ENCODE measurements around the gene PALLD.
"Not testable (repeated sequence)": the region's sequence is repeated elsewhere in the genome, so short reads cannot be mapped to it uniquely, and the experiment has no call there.

PALLD gene

GRCh38 chr4:168725930-168726329 is 229.1 kb downstream of the PALLD start:
- H3K4me3 ChIP-seq (ENCODE audit: low read depth, low read length) = no peak overlapping the region
- CTCF ChIA-PET = no interaction called here
- no peaks in the 10 kb centered on the region for H3K9me3 ChIP-seq (ENCODE audit: control insufficient read depth, insufficient read depth, low read depth, low read length)
- H3K27ac ChIP-seq (ENCODE audit: extremely low read depth, low read depth, low read length) = no peak overlapping the region
- POLR2A ChIA-PET = no interaction called here
- no peaks in the 10 kb centered on the region for H3K36me3 ChIP-seq (ENCODE audit: control insufficient read depth in 2 of 2, insufficient read depth in 1 of 2, low read length in 2 of 2)
- TF ChIP-seq ZNF645 (tag by site-specific recombination; IDR thresholded peaks at IDR 0.05) = no peak
- no peak for TF ChIP-seq ZNF510 (tag by site-specific recombination; IDR thresholded peaks at IDR 0.05; ENCODE audit: insufficient replicate concordance)
- no peak for TF ChIP-seq ZFP41 (tag by site-specific recombination; IDR thresholded peaks at IDR 0.05; ENCODE audit: borderline replicate concordance)
- TF ChIP-seq ZNF16 (tag by site-specific recombination; IDR thresholded peaks at IDR 0.05; ENCODE audit: low read depth) = no peak
- TF ChIP-seq GFI1B (tag by site-specific recombination; IDR thresholded peaks at IDR 0.05) = no peak
- TF ChIP-seq ZNF600 (tag by site-specific recombination; IDR thresholded peaks at IDR 0.05) = no peak
- TF ChIP-seq, protein P1, sequence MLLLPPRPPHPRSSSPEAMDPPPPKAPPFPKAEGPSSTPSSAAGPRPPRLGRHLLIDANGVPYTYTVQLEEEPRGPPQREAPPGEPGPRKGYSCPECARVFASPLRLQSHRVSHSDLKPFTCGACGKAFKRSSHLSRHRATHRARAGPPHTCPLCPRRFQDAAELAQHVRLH (tag by site-specific recombination; IDR thresholded peaks at IDR 0.05) = no peak
- TF ChIP-seq ZNF426 (tag by site-specific recombination; IDR thresholded peaks at IDR 0.05) = no peak
- TF ChIP-seq TRIM28 (IDR thresholded peaks at IDR 0.05; ENCODE audit: borderline replicate concordance, low read length) = no peak
- TF ChIP-seq, protein P2, sequence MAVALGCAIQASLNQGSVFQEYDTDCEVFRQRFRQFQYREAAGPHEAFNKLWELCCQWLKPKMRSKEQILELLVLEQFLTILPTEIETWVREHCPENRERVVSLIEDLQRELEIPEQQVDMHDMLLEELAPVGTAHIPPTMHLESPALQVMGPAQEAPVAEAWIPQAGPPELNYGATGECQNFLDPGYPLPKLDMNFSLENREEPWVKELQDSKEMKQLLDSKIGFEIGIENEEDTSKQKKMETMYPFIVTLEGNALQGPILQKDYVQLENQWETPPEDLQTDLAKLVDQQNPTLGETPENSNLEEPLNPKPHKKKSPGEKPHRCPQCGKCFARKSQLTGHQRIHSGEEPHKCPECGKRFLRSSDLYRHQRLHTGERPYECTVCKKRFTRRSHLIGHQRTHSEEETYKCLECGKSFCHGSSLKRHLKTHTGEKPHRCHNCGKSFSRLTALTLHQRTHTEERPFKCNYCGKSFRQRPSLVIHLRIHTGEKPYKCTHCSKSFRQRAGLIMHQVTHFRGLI (tag by site-specific recombination; IDR thresholded peaks at IDR 0.05) = no peak
- TF ChIP-seq, protein P3, sequence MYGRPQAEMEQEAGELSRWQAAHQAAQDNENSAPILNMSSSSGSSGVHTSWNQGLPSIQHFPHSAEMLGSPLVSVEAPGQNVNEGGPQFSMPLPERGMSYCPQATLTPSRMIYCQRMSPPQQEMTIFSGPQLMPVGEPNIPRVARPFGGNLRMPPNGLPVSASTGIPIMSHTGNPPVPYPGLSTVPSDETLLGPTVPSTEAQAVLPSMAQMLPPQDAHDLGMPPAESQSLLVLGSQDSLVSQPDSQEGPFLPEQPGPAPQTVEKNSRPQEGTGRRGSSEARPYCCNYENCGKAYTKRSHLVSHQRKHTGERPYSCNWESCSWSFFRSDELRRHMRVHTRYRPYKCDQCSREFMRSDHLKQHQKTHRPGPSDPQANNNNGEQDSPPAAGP (tag by site-specific recombination; IDR thresholded peaks at IDR 0.05) = no peak
- TF ChIP-seq ZNF174 (tag by site-specific recombination; IDR thresholded peaks at IDR 0.05) = no peak
- TF ChIP-seq ZBTB1 (tag by site-specific recombination; IDR thresholded peaks at IDR 0.05) = no peak
- no peak for TF ChIP-seq ZNF692 (tag by site-specific recombination; IDR thresholded peaks at IDR 0.05)
- TF ChIP-seq YY2 (tag by site-specific recombination; IDR thresholded peaks at IDR 0.05) = no peak
- no peaks in the 10 kb centered on the region for H3K4me1 ChIP-seq (ENCODE audit: control insufficient read depth, insufficient read depth, low read length)

GRCh38 chr4:168727181-168727580 is 230.3 kb downstream of the PALLD start:
- POLR2A ChIA-PET; H3K4me3 ChIP-seq (ENCODE audit: low read depth, low read length); H3K9me3 ChIP-seq (ENCODE audit: control insufficient read depth, insufficient read depth, low read depth, low read length); H3K27ac ChIP-seq (ENCODE audit: extremely low read depth, low read depth, low read length); H3K36me3 ChIP-seq (ENCODE audit: control insufficient read depth in 2 of 2, insufficient read depth in 1 of 2, low read length in 2 of 2); H3K4me1 ChIP-seq (ENCODE audit: control insufficient read depth, insufficient read depth, low read length): not testable (repeated sequence)
- CTCF ChIA-PET = interaction anchor here (0.7 kb wide), 1 partner anchor 48 kb away, joined by 3 read pairs; no protein-coding TSS in a partner anchor

GRCh38 chr4:168731006-168731636 is 234.3 kb downstream of the PALLD start:
- H3K27ac ChIP-seq (ENCODE audit: extremely low read depth, low read depth, low read length) = no peak overlapping the region
- TF ChIP-seq ZNF140 (tag by site-specific recombination; IDR thresholded peaks at IDR 0.05) (no peak), ZNF354C (tag by site-specific recombination; IDR thresholded peaks at IDR 0.05; ENCODE audit: borderline replicate concordance, low read depth) (no peak), ZNF777 (tag by site-specific recombination; IDR thresholded peaks at IDR 0.05; ENCODE audit: borderline replicate concordance) (no peak), ZBTB17 (tag by site-specific recombination; IDR thresholded peaks at IDR 0.05) (0 out of 2 replicates have a peak, but pooled peaks have one; percentile 43), KLF8 (tag by site-specific recombination; IDR thresholded peaks at IDR 0.05) (no peak), KLF10 (tag by site-specific recombination; IDR thresholded peaks at IDR 0.05) (no peak), HOXA7 (CRISPR knock-in tag; IDR thresholded peaks at IDR 0.05; ENCODE audit: borderline replicate concordance) (no peak)
- TF ChIP-seq, protein P2 (tag by site-specific recombination; IDR thresholded peaks at IDR 0.05) = no peak

More at GRCh38 chr4:168731006-168731636, 234.3 kb downstream of the PALLD start:
- CTCF ChIA-PET = interaction anchor here (0.6 kb wide), 2 partner anchors 28 to 573 kb away, joined by 3 to 4 read pairs; no protein-coding TSS in a partner anchor
- H3K9me3 ChIP-seq (ENCODE audit: control insufficient read depth, insufficient read depth, low read depth, low read length) = no peaks in the 10 kb centered on the region
- no peaks in the 10 kb centered on the region for H3K36me3 ChIP-seq (ENCODE audit: control insufficient read depth in 2 of 2, insufficient read depth in 1 of 2, low read length in 2 of 2)
- 0 out of 2 replicates have a peak, but pooled peaks cover 5% of the 10 kb centered on the region for H3K4me1 ChIP-seq (ENCODE audit: control insufficient read depth, insufficient read depth, low read length)
- H3K4me3 ChIP-seq (ENCODE audit: low read depth, low read length) = no peak overlapping the region
- POLR2A ChIA-PET = no interaction called here

Data from HEK293 (cell line).